ENCODE data around the gene CSTB.

CSTB gene

GRCh38 chr21:43810505-43811261, 34.6 kb upstream of the CSTB start:
- FAIRE-seq = no peak

DNA sequence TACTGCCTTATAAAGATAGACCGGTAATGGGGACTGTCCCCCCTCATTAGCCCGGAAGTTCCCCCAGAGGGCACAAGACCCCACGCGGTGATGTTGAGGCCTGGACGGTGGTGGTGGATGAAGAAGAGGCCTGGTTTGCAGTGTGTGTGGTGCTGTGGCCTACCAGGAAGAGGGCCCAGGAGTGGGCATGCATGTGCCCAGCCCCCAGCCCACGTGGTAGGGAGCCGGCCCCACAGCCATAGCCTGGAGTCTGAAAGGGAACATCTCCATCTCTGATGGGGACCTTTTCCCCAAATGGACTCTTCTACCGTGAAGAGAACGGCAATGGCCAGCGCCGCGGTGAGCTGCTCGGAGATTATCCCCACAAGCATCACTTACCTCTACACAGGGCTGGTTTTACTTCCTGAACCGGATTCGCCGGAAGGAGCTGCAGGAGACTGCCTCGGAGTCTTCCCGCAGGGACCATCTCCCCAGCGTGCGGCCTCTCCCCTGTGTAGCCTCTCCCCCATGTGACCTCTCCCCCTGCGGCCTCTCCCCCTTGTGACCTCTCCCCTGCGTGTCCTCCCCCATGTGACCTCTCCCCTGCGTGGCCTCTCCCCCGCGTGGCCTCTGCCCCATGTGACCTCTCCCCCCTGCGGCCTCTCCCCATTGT, 33.9 kb upstream of the CSTB start:
- FAIRE-seq = no peak

- FAIRE-seq = no peak
These were observed 33.3 kb upstream of the CSTB start for GRCh38 chr21:43809346-43809799.

- FAIRE-seq = no peak
These were observed 32.7 kb upstream of the CSTB start for GRCh38 chr21:43808832-43809251.

- FAIRE-seq = no peak
These were observed 32.3 kb upstream of the CSTB start for GRCh38 chr21:43808367-43808766.

DNA sequence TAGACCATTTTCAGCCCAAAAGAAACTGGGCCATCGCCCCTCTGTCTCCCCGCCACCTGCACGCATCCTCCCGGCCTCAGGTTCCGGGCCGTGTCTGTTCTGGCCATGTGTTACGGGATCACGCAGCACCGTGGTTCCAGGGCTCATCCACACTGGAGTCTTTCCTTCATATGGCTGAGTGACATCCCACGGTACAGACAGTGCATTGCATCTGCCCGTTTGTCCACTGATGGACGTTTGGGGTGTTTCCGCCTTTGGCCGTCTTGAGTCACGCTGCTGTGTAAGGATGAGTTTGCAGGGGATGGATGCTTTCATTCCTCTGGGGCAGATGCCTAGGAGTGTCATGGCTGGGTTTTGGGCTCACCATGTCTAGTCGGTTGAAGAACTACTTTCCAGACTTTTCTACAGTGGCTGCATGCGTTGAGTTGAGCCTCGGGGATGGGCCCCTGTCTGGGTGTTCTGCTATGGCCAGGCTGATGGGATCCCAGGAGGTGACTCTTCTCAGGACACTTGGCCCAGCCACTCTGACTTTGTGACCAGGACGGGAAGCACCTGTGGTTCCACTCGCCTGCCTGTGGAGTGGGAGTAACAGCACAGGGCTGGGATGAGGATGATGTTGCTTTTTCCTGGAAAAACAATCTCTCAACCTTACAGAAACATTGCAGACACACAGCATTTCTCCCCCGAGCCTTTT, 30.1 kb upstream of the CSTB start:
- no peak for FAIRE-seq

GRCh38 chr21:43805275-43805800, 29.2 kb upstream of the CSTB start:
- FAIRE-seq = no peak

GRCh38 chr21:43803558-43804300, 27.6 kb upstream of the CSTB start:
- FAIRE-seq = no peak

DNA sequence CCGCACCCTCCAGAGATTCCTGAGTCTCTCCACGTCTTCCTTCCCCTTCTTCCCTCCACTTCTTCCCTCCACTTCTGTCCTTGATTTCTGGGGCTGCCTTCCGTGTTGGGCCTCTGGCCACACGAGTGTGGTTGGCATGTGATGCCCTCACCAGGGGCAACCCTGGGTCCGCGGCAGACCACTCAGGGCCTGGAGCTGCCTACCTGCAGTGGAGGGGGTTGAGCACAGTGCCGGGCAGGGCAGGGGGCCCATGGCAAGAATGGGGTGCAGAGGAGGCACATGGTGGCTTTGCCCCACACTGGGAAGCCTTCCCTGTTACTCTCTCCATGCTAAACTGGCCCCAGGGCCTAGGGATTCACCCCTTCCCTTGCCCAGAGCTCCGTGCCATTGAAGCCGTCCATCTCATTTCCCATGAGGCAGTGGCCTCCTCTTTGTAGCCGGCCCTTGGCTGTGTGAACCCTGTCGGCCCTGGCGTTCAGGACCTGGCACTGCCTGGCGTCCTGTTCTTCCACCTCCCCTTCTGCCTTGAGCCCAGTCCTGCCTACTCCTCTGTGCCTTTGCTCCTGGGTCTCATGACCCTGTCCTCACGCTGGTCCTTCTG, 26.7 kb upstream of the CSTB start:
- no peak for FAIRE-seq

DNA sequence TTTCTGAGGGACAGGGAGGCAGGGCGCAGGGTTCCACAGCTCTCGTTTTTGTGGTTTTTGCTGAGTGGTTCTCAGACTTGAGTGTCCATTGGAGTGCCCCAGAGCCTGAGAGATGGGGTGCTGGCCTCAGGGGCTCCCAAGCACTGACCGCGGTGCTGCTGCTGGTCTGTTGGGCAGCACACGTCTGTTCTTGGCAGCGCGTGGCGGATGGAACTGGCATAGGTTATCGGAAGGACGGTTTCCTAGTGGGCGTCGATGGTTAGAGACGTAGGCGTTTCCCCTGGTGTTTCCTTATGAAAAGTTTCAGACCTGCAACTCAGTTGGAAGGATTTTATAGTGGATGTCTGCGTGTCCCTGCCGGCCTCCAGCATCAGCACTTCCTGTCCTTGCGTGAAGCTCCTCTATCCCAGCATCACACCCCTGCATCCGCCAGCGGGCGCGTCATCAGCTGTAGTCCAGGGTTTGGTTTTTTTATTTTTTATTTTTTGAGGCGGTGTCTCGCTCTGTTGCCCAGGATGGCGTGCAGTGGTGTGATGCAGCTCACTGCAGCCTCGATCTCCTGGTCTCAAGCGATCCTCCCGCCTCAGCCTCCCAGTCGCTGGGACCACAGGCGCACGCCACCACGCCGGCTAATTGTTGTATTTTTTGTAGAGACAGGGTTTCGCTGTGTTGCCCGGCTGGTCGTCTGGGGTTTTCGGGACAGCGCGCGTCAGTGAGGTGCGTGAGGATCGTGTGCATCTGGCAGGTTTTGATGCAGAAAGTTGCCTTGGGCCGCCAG, 25.1 kb upstream of the CSTB start:
- FAIRE-seq = no peak

DNA sequence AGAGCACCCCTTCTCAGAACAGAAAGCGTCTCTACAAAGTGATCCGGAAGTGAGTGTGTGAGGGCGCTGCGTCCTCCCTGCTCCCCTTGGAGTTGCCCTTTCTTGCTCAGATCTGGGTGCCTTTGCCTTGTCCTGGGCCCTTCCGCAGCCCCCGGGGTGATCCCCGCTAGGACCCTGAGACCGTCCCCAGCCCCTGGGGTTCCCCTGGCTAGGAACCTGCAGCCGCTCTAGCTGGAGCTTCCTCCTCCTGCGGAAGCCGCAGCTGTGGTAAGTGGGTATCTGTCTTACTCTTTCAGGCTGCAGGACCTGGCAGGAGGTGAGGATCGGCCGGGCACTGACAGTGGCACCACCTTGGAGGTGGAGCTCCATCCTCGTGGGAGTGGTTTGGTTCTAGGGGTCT, 24.5 kb upstream of the CSTB start:
- FAIRE-seq = no peak

DNA sequence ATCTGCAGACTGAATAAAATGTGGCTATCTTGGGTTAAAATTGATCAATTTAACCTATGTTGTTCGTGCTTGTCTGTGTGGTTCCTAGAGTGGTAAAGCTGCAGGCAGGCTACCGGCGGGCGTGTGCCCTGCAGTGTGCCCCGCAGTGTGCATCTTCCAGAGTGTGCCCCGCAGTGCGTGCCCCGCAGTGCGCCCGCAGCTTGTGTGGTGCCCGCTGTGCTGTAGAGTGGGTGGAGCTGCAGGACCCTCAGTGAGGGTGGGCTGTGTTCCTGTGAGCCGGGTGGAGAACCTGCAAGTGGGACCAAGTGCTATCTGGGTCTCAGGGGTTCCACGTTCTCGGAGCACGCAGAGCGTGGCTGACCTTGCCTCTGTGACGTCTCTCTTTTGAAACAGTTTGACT, 24.0 kb upstream of the CSTB start:
- FAIRE-seq = no peak

- FAIRE-seq = no peak
These were observed 23.3 kb upstream of the CSTB start for GRCh38 chr21:43799301-43799840.

GRCh38 chr21:43797925-43798715, 22.0 kb upstream of the CSTB start:
- no peak for FAIRE-seq

DNA sequence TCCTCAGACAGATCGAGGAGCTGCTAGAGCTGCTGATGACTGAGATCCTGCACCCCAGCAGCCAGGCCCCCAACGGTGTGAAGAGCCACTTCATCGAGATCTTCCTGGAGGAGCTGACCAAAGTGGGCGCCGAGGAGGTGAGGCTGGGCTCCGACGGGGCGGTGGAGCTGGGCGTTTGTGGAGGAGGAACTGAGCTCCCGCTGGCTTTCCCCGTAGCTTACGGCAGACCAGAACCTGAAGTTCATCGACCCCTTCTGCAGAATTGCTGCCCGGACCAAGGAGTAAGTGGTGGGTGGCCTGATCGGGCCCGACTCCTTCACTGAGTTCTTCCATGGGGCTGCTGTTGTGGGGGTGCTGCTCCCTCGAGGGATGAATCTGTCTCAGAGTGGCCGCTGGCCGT, 21.3 kb upstream of the CSTB start:
- no peak for FAIRE-seq

- FAIRE-seq = no peak
These were observed 18.7 kb upstream of the CSTB start for GRCh38 chr21:43794857-43795256.

- FAIRE-seq = no peak
These were observed 18.2 kb upstream of the CSTB start for GRCh38 chr21:43794311-43794710.

- FAIRE-seq = no peak
These were observed 17.1 kb upstream of the CSTB start for GRCh38 chr21:43793243-43793642.

GRCh38 chr21:43792406-43792805, 16.3 kb upstream of the CSTB start:
- no peak for FAIRE-seq

- no peak for FAIRE-seq
These were observed 14.0 kb upstream of the CSTB start for GRCh38 chr21:43790010-43790524.
